ENCODE data around the gene LRP1B.

The LRP1B gene

DNA sequence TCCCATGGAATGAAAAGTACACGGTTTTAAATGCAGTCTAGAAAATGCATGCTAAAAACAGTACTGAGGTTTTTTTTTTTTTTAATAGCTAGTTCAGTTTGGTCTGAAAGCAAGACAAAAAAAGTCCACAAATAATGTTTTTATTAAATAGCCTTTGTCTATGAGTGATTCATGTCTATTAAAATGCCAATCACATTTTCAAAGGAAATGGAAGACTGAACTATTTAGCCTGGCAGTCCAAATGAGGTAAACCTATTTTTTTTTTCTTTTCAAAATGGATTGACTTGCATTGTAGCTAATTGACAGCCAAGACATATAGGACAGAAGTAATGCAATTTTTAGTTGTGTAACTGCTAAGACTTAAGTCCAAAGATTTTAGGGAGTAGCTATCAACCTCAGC, 90.3 kb downstream of the LRP1B start:
- no peak for DNase-seq (ENCODE audit: low read depth)

DNA sequence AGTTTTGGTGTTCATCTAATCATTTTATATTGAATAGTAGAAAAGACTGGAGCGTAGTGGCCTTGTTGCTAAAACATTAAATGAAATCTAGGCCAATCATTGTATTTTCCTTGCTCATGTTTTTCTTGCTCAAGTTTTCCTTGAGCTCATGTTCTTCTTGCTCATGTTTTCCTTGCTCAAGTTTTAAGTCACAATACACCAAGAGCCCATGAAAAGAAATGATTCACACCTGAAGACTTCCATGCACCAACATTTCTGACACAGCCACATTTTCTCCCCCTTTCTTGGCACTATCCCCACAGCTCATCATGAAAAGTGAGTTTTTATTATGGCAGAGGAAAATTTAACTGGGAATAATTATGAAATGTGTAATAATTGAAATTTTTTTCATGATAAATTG, 92.0 kb downstream of the LRP1B start:
- peak; percentile 34 for DNase-seq (ENCODE audit: low read depth)

DNA sequence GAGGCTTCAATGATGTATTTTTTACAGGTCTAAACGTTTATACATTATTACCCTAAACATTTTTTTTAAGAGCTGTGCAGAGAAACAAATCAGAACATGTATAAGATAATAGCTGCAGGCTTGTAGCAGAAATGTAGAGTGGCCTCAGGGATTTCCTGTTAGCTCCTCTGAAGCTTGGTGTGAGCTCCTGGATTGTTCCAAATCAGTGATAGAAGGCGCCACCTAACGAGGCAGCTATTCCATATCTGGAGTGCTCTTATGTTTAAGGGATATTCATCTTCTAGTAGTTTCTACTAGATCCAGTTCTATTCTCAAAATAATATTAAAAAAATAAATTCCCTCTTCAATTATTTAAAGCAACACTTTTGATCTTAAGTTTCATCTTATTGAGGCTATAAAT, 93.1 kb downstream of the LRP1B start:
- no peak for DNase-seq (ENCODE audit: low read depth)

DNA sequence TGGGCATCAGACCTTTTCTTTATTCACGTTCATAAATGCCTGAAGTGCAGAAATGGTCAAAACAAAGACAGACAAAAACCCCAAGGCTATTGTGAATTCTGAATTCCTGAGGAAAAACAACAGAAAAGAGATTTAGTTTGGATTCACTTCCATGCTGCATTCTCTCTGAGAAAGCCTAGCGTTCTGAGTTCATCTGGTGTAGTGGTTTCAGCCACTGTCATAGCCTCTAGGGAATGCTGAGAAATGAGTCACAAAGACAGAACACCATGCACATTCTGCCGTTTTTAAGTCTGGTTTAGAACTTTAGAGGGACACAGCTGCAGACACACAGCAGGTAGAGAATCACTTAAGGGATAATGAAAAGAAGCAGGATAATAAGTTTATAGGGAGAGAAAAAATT, 93.8 kb downstream of the LRP1B start:
- DNase-seq (ENCODE audit: low read depth): peak; percentile 17

DNA sequence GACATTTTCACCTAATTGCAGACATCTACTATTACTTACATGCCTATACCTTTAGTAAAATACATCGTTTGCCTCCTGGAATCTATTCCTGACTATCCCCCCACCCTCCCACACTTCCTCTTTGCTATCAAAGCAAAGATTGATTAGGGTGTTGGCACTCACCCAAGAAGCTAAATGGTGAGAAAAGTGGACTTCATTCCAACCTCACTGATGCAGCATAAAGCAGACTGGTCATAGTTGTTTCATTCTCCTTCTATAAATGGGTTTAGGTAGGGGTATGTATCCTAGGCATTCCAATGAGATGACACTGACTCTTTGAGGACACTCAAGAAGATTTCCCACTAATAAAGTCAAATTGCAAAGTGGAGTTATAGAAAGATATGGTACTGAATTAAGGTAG, 97.4 kb downstream of the LRP1B start:
- DNase-seq (ENCODE audit: low read depth): no peak

DNA sequence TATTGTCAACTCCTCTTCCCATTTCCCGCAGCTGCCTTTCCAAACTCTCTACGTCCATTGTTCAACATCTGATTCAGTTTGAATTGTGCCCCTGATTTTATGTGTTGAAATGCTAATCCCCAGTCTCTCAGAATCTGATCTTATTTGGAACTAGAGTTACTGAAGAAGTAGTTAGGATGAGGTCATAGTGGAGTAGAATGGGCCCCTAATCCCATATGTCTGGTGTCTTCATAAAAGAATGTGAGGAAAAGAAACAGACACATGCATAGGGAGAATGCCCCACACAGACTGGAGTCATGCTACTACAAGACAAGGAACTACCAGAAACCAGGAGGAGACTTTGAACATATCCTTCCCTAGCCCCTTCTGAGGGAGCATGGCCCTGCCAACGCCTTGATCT, 99.2 kb downstream of the LRP1B start:
- peak; percentile 58 for DNase-seq (ENCODE audit: low read depth)

DNA sequence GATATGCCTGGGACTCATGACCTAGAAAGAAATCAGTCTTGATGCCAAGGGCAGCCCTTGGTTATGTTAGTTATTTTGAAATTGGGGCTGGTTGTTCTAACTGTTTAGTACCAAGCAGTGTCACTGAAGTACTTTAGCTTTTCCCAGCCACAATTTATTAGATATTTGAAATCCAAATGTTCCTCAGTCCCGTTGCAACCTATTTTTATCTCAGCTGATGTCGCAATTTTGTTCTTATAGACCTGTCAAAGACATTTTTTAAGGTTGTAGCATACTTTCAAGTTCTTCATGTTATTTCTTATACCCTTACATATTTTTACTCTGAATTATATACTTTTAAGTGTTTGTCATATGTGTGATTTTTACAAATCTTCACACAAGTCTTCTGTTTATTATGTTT, 100.1 kb downstream of the LRP1B start:
- DNase-seq (ENCODE audit: low read depth): peak; percentile 54

DNA sequence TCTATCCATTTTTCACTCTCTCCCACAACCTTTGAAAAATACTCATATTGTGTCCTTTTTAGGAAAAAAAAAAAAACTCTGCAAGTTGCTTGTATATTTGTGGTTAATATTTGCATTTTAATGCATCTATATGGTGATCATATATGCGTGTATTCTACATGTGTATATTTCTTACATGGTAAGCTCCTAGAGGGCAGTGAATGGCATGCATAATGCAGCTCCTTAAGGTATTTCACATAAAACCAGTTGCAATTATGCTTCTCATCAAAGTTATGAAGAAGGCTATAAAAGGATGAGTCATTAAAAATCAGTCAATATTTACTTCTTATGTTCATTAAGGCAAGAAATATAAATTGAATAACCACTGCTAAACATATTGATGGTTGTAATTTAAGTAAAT, 100.8 kb downstream of the LRP1B start:
- DNase-seq (ENCODE audit: low read depth): no peak

DNA sequence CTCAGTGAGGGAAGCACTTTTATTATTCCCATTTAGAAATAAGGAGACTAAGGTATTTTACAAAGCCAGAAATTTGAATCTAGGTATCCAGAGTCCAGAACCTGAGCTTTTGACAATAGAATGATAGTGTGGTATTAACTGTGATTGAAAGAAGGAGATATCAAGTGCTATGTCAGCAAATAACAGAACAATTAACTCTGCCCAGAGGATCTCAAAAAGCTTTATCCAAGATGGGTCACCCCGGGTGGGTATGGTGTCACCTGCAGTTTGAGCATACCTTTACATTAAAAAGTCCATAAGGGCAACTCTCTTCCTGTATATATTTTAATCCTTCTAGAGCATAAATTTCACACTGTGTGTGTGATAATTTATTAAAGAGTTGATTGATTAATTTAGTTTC, 105.4 kb downstream of the LRP1B start:
- no peak for DNase-seq (ENCODE audit: low read depth)

DNA sequence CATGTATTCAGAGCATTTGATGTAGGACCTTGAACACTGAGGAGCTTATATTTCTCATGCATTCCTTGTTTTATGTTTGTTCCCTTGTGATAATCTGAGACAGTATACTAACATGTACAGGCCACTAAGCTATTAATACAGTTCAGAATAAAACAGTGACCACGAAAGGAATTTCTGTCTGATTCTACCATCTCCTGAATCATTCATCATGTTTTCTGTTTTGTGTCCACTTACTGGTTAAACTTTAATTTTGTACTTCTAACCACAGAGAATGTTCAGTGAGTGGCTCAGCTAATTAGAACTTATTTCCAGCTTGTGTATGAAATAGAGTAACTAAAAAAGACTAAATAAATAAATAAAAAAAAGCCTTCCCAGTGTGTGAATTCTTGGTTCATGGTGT, 110.4 kb downstream of the LRP1B start:
- DNase-seq (ENCODE audit: low read depth): peak; percentile 22

DNA sequence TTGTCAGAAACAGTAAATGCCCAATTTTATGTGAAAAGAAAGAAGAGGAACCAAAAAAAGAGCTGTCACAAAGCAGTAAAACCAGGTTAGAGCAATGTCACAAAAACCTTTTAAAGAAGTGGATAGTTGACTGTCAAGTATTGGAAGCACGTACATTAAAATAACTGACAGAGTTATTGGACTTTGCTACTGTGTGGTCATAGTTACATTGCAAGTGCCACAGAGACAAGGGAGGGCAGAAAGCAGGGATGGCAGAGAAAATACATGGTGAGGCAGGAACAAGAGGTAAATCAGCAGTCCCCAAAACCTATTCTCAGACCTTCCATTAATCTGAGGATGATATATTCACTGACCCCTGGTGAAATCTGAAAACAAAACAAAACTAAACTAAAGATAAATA, 116.3 kb downstream of the LRP1B start:
- DNase-seq (ENCODE audit: low read depth): no peak

DNA sequence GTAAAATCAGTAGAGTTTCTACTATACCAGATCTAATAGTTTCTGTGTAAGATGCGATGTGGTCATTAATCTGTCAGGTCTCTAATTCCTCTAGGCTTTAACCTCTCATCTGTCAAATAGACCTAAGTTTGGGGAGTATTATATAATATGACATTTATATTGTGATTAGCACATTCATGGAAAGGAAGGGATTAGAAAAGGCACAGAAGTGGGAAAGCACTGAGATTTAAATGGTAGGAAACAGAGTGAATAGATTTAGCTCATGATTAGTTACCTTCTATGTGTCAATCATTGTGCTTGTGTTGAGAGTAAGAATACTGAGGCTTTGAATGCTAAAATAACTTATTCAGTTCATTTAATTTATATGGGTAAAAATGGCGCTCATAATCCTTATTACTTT, 118.0 kb downstream of the LRP1B start:
- DNase-seq (ENCODE audit: low read depth): no peak

DNA sequence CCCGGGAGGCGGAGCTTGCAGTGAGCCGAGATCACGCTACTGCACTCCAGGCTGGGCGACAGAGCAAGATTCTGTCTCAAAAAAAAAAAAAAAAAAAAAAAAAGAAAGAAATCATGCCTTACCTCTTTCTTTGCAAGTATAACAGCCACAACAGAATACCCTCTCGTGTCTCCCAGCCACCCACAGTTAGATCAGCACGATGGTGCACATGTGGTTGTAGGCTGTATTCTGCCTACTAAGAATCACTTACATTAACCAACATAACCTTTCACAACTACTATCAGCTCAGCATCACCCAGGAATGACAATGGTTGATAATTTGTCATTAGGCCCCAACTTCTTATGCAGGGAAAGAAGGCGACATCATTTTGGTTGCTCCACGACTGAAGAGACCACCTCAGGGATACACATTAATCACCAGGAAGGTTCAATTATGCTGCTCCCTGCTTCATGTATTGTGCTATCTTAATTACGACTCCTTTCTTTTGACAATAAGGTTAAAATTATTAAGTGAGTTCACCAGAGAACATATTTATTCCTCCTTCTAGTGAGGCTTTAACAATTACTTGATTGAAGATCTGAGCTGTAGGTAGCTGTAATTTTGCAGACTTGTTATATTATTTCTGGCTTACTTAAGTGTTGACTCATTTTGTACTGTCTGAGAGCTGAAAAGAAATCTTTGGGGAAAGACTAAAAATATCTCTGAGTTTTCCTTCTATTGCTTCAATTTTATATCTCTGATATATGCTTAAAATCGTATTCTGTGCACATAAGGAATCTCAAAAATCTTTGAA, 120.1 kb downstream of the LRP1B start:
- DNase-seq (ENCODE audit: low read depth): no peak

DNA sequence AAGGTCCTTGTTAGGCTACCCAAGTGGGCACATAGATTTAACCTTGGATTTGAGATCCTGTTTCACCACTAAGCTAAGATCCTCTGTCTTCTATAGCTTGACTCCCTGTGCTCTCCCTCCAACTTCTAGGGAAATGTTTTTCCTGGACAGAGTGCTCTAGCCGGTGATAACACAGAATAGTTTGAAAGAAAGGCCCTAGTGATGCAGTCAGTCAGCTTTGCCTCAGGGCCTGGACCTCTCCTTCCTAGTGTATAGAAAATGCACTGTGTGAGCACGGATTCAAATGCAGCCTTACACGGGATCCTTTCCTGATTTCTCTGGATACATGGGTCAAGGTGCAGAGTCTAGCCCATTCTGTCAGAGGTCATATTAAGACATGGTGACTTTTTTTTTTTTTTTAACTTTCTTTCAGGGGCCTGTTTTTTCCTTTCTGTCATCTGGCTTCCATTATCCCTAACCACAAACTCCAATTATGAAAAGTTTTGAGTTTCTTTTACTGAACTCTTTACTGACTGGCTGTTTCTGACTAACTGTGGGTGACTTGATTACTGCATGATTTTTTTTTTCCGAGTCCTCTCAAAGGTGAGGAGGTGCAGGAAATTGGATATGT, 122.6 kb downstream of the LRP1B start:
- no peak for DNase-seq (ENCODE audit: low read depth)

DNA sequence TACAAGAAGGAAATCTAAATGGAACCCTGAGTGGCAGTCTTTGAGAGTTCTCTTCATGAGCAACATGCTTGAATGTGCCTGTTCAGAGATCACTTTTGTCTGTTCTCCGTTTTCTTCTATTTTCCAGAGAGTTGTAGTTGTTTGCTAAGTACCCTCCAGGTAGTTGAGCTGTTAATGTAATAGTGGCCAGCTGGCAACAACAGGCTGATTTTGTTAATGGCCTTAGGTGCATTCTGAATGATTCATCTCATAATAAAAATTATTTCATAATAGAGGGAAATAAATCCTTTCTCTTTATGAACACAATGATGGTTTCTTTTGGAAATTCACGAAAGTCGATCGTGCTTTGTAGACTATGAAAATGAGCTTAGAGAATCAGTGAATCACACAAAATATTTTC, 136.8 kb downstream of the LRP1B start:
- DNase-seq (ENCODE audit: low read depth): no peak

DNA sequence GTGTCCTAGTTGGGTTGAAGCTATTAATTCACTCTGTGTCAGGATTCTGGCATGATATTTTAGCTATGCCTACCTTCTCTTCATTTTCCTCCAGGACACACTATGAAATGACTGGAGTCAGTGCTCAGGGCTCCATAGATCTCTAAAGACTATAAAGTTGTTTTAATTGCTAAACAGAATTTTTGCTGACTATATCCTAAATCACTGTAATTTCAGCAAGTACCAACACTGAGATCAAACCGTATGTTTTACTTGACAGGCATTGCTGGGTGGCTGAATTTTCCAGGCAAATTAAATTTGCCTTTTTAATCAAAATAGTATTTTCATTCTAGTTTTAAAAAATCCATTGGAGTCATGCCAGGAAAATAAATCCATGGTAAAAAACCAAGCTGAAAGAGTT, 138.1 kb downstream of the LRP1B start:
- no peak for DNase-seq (ENCODE audit: low read depth)

DNA sequence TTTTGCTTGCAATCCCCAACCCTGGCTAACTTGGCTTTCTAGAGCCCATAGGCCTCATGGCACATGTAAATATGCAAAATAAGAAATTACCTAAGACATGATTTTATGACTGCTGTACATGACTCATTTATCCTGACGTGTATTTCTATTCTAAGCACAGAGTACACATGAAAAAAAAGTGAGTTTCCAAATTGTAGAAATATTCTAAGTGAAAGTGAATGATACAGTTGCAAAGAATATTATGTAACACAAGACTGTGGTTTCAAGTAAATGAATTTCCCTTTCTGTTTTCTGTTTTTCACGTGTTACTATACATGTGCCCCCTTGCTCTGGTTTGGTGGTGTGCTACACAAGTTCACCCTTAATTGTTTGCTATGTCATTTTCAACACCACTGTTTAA, 162.4 kb downstream of the LRP1B start:
- DNase-seq (ENCODE audit: low read depth): peak; percentile 55

DNA sequence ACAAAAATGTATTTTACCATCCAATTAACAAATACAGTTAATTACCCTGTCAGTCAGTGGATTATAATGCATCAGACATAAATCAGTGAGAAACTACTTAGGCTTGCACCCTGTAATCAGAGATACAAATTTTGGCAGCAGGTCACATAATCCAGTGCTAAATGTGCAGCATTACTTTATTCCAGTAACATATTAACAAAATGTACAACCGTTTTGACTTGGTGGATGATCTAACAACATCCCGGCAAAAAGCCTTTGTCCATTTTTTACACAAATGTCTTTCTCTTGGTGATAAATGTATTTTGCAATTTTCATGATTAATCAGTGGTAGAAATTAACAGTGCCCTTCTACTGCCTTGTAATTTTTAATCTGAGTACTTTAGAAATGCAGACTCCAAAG, 162.8 kb downstream of the LRP1B start:
- no peak for DNase-seq (ENCODE audit: low read depth)

DNA sequence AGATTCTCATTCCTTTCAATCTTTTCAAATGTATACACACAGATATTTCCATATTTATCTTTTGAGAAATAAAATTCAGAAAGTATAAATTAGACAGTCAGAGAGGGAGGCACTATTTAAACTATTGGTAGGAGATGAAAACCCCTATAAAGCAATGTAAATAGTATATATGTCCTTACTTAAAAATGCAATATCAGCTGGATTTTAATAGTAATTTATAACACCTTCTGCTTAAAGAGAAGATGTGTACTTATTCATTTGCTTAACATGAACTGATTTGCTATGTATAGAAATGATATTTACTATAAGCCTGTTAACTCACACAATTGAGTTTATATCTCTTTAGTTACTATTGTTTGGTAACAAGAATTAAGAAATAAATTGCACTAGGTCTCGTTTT, 163.3 kb downstream of the LRP1B start:
- DNase-seq (ENCODE audit: low read depth): no peak

DNA sequence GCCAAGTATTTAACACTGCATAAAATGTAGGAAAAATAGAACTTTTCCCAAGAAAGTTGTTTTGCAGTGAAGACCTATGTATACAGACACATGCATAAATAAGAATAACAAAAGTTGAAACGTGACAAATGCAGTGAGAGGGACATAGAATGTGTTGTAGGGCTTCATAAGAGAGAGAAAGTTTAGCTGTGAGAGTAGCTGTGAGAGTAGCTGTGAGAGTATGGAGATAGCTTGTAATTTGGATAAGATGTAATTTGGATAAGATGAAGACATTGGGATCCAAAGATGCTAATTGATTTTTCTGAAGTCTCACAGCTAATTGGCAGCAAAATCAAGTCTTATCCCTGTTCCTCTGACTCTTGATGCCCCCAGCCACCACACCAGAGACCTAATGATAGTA, 170.9 kb downstream of the LRP1B start:
- no peak for DNase-seq (ENCODE audit: low read depth)

DNA sequence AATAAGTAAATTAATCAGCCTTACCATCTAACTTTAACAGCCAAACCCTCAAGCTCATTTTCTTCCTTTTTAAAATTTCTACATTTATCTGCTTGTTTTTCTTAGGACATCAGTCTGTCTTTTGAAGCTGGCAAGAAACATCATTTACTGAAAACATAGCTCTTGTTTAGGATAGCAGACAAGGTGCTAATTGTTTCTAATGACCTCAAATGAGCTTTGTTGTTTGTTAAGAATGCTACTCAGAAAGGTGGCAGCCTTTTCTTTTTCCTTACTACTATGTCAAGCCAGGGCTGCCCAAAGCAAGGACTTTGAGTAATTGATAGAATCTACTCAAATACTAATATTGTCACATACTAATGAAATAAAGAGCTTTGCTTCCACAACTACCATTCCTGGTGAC, 171.8 kb downstream of the LRP1B start:
- DNase-seq (ENCODE audit: low read depth): no peak

DNA sequence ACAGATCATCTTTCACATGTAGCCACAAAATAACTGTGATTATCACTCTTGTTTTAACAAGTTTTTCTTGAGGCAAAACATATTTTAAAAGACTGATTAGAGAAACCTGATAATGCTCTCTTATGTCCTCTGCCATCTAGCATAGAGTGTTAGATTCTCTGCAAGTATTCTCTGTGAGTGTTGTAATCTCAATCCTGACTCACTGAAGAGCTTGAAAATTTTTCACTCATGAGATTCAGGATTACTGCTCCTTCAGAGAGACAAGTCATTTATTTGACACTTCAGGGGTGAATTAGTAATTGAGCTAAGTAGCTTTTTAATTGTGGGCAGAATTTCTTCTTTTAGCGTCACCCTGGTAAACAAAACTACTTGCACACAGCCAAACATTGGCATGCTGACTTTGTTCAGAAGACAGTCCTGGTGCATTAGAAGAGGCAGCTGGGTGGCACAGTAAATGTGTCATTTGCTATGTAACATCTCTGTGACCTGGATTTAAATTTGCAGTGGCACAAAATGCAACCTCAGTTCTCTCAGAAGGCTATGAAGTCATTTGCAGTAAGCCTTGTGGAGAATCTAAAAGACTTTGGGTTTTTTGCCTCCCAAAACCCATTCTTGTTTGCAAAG, 172.9 kb downstream of the LRP1B start:
- peak; percentile 24 for DNase-seq (ENCODE audit: low read depth)

DNA sequence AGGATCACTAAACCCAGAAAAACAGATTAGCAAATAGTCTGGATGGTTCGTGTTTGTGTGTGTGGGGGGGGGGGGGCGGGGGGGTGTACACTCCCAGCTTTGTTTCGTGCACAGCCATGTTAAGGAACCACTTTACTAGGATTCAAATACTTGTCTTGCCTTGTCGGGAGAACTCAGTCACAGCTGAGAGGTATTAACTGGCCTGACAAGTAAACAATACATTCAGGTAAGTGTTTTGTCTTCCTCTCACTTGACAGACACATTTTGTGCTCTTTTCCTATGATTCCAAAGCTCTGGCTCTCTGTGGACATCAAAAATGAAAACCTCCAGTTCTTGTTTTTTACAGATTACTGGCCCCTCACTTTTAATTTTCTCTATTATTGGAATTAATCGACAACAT, 173.5 kb downstream of the LRP1B start:
- no peak for DNase-seq (ENCODE audit: low read depth)

Measured in amniotic epithelial cell (primary cell).